Measurements from ENCODE around the gene BHLHA15. TPM values are rescaled to one million over a fixed set of nuclear protein-coding genes. Genes with fewer than 3 reads are reported as not detected.

The BHLHA15 gene
- total and polyA plus RNA-seq, 5 donors from 2014 or later, result not detected

- no peak overlapping the region for H3K4me3 ChIP-seq (ENCODE audit: low read depth, low read length)
- H3K4me1 ChIP-seq (ENCODE audit: control insufficient read depth, insufficient read depth, low read length, poor library complexity, severe bottlenecking), result no peaks in the 10 kb centered on the region
- Mint-ChIP-seq H3K27ac (peak overlapping the region in 2 of 3 donors; percentile 76), H3K9me3 (no peaks in the 10 kb centered on the region), H3K27me3 (no peaks in the 10 kb centered on the region), H3K4me1 (peaks cover 5 to 31% (median 22%) of the 10 kb centered on the region in 4 donors), H3K36me3 (peaks cover 22% of the 10 kb centered on the region), H3K4me3 (no peak overlapping the region)
- ATAC-seq (ENCODE audit: low read depth in 2 of 2) (peak; percentile 81 to 90), DNase-seq (peak; percentile 55 to 73 (median 59))
- no peaks in the 10 kb centered on the region for H3K27me3 ChIP-seq (ENCODE audit: control insufficient read depth, insufficient read depth, low read length)
- H3K27ac ChIP-seq (ENCODE audit: insufficient read depth, low read length, poor library complexity, severe bottlenecking), result no peak overlapping the region
- no peaks in the 10 kb centered on the region for H3K9me3 ChIP-seq (ENCODE audit: control insufficient read depth in 2 of 2, low read length in 2 of 2)
- peaks cover 21% of the 10 kb centered on the region for H3K36me3 ChIP-seq (ENCODE audit: control insufficient read depth, insufficient read depth, low read length)
Measured at GRCh38 chr7:98168181-98168903, 42.9 kb upstream of the BHLHA15 start.

- H3K36me3 ChIP-seq (ENCODE audit: control insufficient read depth, insufficient read depth, low read length), result peaks cover 25% of the 10 kb centered on the region
- DNase-seq, result peak in 1 of 3 donors; percentile 14
- Mint-ChIP-seq H3K9me3 (no peaks in the 10 kb centered on the region), H3K36me3 (peaks cover 21% of the 10 kb centered on the region), H3K27ac (peak overlapping the region in 2 of 3 donors; percentile 9 to 76), H3K4me3 (no peak overlapping the region), H3K4me1 (peaks cover 5 to 31% (median 22%) of the 10 kb centered on the region in 4 donors), H3K27me3 (no peaks in the 10 kb centered on the region)
- H3K27me3 ChIP-seq (ENCODE audit: control insufficient read depth, insufficient read depth, low read length), result no peaks in the 10 kb centered on the region
- no peaks in the 10 kb centered on the region for H3K9me3 ChIP-seq (ENCODE audit: control insufficient read depth in 2 of 2, low read length in 2 of 2)
- H3K4me3 ChIP-seq (ENCODE audit: low read depth, low read length), result no peak overlapping the region
- no peaks in the 10 kb centered on the region for H3K4me1 ChIP-seq (ENCODE audit: control insufficient read depth, insufficient read depth, low read length, poor library complexity, severe bottlenecking)
- ATAC-seq (ENCODE audit: low read depth in 2 of 2), result no peak
- no peak overlapping the region for H3K27ac ChIP-seq (ENCODE audit: insufficient read depth, low read length, poor library complexity, severe bottlenecking)
Measured at GRCh38 chr7:98168904-98169621, 42.2 kb upstream of the BHLHA15 start.

GRCh38 chr7:98170966-98171365 lies 40.3 kb upstream of the BHLHA15 start:
- H3K9me3 Mint-ChIP-seq, result no peaks in the 10 kb centered on the region

GRCh38 chr7:98171449-98171848 lies 39.8 kb upstream of the BHLHA15 start:
- Mint-ChIP-seq H3K27me3 (no peaks in the 10 kb centered on the region), H3K36me3 (peaks cover 35% of the 10 kb centered on the region), H3K9me3 (no peaks in the 10 kb centered on the region), H3K4me3 (no peak overlapping the region), H3K4me1 (peaks cover 5 to 31% (median 20%) of the 10 kb centered on the region in 4 donors), H3K27ac (no peak overlapping the region)
- Histone ChIP-seq H3K4me3 (ENCODE audit: low read depth, low read length) (no peak overlapping the region), H3K4me1 (ENCODE audit: control insufficient read depth, insufficient read depth, low read length, poor library complexity, severe bottlenecking) (no peaks in the 10 kb centered on the region), H3K9me3 (ENCODE audit: control insufficient read depth in 2 of 2, low read length in 2 of 2) (no peaks in the 10 kb centered on the region), H3K27me3 (ENCODE audit: control insufficient read depth, insufficient read depth, low read length) (no peaks in the 10 kb centered on the region), H3K36me3 (ENCODE audit: control insufficient read depth, insufficient read depth, low read length) (peaks cover 41% of the 10 kb centered on the region), H3K27ac (ENCODE audit: insufficient read depth, low read length, poor library complexity, severe bottlenecking) (no peak overlapping the region)
- ATAC-seq (ENCODE audit: low read depth in 2 of 2) (no peak), DNase-seq (no peak)

More at GRCh38 chr7:98170966-98171365, 40.3 kb upstream of the BHLHA15 start:
- no peak overlapping the region for H3K4me3 ChIP-seq (ENCODE audit: low read depth, low read length)
- H3K36me3 ChIP-seq (ENCODE audit: control insufficient read depth, insufficient read depth, low read length), result peaks cover 41% of the 10 kb centered on the region
- DNase-seq (no peak), ATAC-seq (ENCODE audit: low read depth in 2 of 2) (no peak)
- no peak overlapping the region for H3K27ac ChIP-seq (ENCODE audit: insufficient read depth, low read length, poor library complexity, severe bottlenecking)
- Mint-ChIP-seq H3K4me3 (no peak overlapping the region), H3K27me3 (no peaks in the 10 kb centered on the region), H3K36me3 (peaks cover 32% of the 10 kb centered on the region), H3K4me1 (peaks cover 5 to 31% (median 20%) of the 10 kb centered on the region in 4 donors), H3K27ac (no peak overlapping the region)
- no peaks in the 10 kb centered on the region for H3K9me3 ChIP-seq (ENCODE audit: control insufficient read depth in 2 of 2, low read length in 2 of 2)
- H3K4me1 ChIP-seq (ENCODE audit: control insufficient read depth, insufficient read depth, low read length, poor library complexity, severe bottlenecking), result no peaks in the 10 kb centered on the region
- no peaks in the 10 kb centered on the region for H3K27me3 ChIP-seq (ENCODE audit: control insufficient read depth, insufficient read depth, low read length)

GRCh38 chr7:98174334-98175259 lies 36.6 kb upstream of the BHLHA15 start:
- H3K4me3 ChIP-seq (ENCODE audit: low read depth, low read length), result no peak overlapping the region
- no peaks in the 10 kb centered on the region for H3K4me1 ChIP-seq (ENCODE audit: control insufficient read depth, insufficient read depth, low read length, poor library complexity, severe bottlenecking)
- Mint-ChIP-seq H3K4me1 (peaks cover 0 to 6% (median 3%) of the 10 kb centered on the region in 4 donors), H3K36me3 (peaks cover 40% of the 10 kb centered on the region), H3K27me3 (no peaks in the 10 kb centered on the region), H3K27ac (peak overlapping the region in 1 of 3 donors; percentile 72), H3K4me3 (peak overlapping the region in 1 of 4 donors; percentile 57), H3K9me3 (no peaks in the 10 kb centered on the region)
- peaks cover 61% of the 10 kb centered on the region for H3K36me3 ChIP-seq (ENCODE audit: control insufficient read depth, insufficient read depth, low read length)
- ATAC-seq (ENCODE audit: low read depth in 2 of 2), result no peak
- H3K27ac ChIP-seq (ENCODE audit: insufficient read depth, low read length, poor library complexity, severe bottlenecking), result no peak overlapping the region
- DNase-seq, result no peak
- H3K9me3 ChIP-seq (ENCODE audit: control insufficient read depth in 2 of 2, low read length in 2 of 2), result no peaks in the 10 kb centered on the region
- no peaks in the 10 kb centered on the region for H3K27me3 ChIP-seq (ENCODE audit: control insufficient read depth, insufficient read depth, low read length)

- ATAC-seq (ENCODE audit: low read depth in 2 of 2), result no peak
- H3K9me3 Mint-ChIP-seq, result no peaks in the 10 kb centered on the region
- peaks cover 0 to 4% (median 1%) of the 10 kb centered on the region in 4 donors for H3K4me1 Mint-ChIP-seq
- Histone ChIP-seq H3K9me3 (ENCODE audit: control insufficient read depth in 2 of 2, low read length in 2 of 2) (no peaks in the 10 kb centered on the region), H3K4me3 (ENCODE audit: low read depth, low read length) (no peak overlapping the region), H3K4me1 (ENCODE audit: control insufficient read depth, insufficient read depth, low read length, poor library complexity, severe bottlenecking) (no peaks in the 10 kb centered on the region), H3K27ac (ENCODE audit: insufficient read depth, low read length, poor library complexity, severe bottlenecking) (no peak overlapping the region), H3K36me3 (ENCODE audit: control insufficient read depth, insufficient read depth, low read length) (peaks cover 65% of the 10 kb centered on the region), H3K27me3 (ENCODE audit: control insufficient read depth, insufficient read depth, low read length) (no peaks in the 10 kb centered on the region)
- peak overlapping the region in 1 of 4 donors; percentile 57 for H3K4me3 Mint-ChIP-seq
- DNase-seq, result no peak
- H3K27me3 Mint-ChIP-seq, result no peaks in the 10 kb centered on the region
- H3K36me3 Mint-ChIP-seq, result peaks cover 42% of the 10 kb centered on the region
- peak overlapping the region in 1 of 3 donors; percentile 72 for H3K27ac Mint-ChIP-seq
Measured at GRCh38 chr7:98175260-98175940, 35.8 kb upstream of the BHLHA15 start.

- peaks cover 51% of the 10 kb centered on the region for H3K36me3 ChIP-seq (ENCODE audit: control insufficient read depth, insufficient read depth, low read length)
- H3K27ac ChIP-seq (ENCODE audit: insufficient read depth, low read length, poor library complexity, severe bottlenecking), result no peak overlapping the region
- H3K4me3 ChIP-seq (ENCODE audit: low read depth, low read length), result no peak overlapping the region
- DNase-seq (no peak), ATAC-seq (ENCODE audit: low read depth in 2 of 2) (no peak)
- Mint-ChIP-seq H3K27me3 (no peaks in the 10 kb centered on the region), H3K9me3 (no peaks in the 10 kb centered on the region), H3K27ac (no peak overlapping the region), H3K4me1 (peaks cover 0 to 5% (median 2%) of the 10 kb centered on the region in 4 donors), H3K36me3 (peaks cover 39% of the 10 kb centered on the region), H3K4me3 (no peak overlapping the region)
- no peaks in the 10 kb centered on the region for H3K4me1 ChIP-seq (ENCODE audit: control insufficient read depth, insufficient read depth, low read length, poor library complexity, severe bottlenecking)
- H3K27me3 ChIP-seq (ENCODE audit: control insufficient read depth, insufficient read depth, low read length), result no peaks in the 10 kb centered on the region
- H3K9me3 ChIP-seq (ENCODE audit: control insufficient read depth in 2 of 2, low read length in 2 of 2), result no peaks in the 10 kb centered on the region
Measured at GRCh38 chr7:98177553-98177952, 33.7 kb upstream of the BHLHA15 start.

Measured in CD4-positive, CD25-positive, alpha-beta regulatory T cell (primary cell).